Erythroblast (primary cell): Measurements from ENCODE around the gene DPP4.

Experiments
- GATA1 ChIP-seq: IDR thresholded peaks from 2 replicates; pipeline ENCODE4 v1.6.1; 2011; ENCODE audit warnings: low read depth, mild to moderate bottlenecking, control low read depth, low read length, moderate library complexity
- POLR2A ChIP-seq: IDR thresholded peaks from 2 replicates; pipeline ENCODE4 v1.6.1; 2011; ENCODE audit warnings: mild to moderate bottlenecking, low read length

DNA sequence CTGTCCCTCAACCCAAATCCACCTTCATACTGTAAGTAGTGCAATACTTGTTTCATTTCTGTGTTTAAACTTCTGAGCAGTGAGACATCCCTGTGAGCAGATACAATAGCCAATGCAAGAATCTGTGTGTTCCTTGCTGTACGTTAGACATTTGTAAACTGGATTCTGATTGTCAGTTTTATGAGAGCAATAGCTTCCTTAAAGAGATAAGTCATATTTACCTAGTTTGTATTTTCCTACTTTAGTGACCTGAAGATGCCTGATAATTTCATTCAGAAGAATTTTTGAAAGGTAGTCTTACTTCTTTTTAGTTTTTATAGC lies 90.7 kb downstream of the DPP4 start:
- TF ChIP-seq POLR2A (no peak), GATA1 (no peak)
